CD4-positive, alpha-beta T cell treated with Interleukin-2 at 100 ng/mL for 4 hours (primary cell): Measurements from ENCODE around the gene FAM118B.
"Not testable (repeated sequence)": the region's sequence is repeated elsewhere in the genome, so short reads cannot be mapped to it uniquely, and the experiment has no call there.

Experiments used
- DNase-seq: peaks from one replicate; pipeline ENCODE4 v3.0.0-alpha.2; 2020; ENCODE audit warnings: low spot score

Gene FAM118B

DNA sequence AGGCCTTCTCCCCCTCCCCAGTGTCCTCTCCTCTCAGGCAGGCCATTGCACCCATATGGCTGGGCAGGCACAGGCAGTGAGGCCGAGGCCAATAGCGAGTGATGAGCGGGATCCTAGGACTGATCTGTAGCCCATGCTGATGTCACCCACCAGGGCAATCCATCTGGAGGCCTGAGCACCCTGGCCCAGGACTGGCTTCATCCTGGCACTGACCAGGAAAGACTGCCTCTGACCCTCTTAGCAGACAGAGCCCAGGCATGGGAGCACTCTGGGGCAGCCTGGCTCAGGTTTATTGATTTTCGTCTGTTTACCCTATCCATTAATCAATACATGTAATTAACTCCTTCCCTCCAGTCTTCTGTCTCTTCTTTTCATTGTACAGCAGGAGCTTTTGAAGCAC lies 66.2 kb downstream of the FAM118B start:
- no peak for DNase-seq

DNA sequence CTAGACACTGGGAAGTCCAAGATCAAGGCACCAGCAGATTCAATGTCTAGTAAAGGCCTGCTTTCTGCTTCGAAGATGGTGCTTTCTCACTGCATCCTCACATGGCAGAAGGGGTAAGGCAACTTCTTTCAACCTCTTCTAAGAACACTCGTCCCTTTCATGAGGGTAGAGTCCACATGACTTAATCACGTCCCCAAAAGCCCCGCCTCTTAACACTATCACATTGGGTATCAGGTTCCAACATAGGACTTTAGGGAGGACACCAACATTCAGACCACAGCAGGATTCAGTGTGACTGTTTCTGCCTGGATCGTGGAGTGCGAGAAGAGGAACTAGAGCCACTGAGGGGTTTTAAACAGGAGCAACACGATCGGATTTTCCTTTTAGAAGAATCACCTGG lies 67.6 kb downstream of the FAM118B start:
- no peak for DNase-seq

DNA sequence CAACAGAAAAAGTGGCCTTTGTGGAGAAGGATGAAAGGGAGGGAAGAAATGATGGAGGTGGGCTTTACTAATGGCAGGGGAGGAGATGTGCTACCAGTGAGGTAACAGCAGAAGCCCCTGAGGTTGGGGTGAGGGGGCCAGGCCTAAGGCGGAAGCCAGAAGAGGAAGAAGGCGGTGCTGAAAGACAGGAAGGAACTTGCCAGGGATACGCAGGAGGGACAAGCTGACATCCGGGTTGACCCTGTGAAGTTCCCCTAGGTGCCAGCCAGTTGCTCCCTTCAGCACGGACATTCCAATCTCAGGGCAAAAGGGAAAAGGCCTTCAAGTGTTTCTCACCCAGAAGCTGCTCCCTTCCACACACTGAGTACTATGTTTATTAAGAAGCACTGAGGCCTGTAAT lies 69.0 kb downstream of the FAM118B start:
- no peak for DNase-seq

DNA sequence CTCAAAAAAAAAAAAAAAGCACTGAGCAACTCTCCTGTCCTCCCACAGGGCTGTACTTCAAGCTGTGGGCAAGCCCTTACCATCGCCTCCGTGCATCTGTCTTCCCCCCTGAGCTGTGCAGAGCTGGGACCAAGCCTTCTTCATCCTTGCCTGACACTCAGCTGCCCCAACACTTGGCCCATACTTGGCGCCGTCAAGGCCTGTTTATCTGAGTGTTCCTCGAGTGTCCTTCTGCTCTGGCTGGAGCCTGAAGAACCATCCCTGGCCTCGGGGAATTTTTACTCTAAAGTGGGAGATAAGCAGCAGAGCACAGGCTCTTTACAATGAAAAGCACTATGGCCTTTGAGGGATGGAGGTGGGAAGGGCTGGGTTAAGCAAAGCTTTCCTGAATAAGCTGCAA lies 69.7 kb downstream of the FAM118B start:
- DNase-seq: no peak

DNA sequence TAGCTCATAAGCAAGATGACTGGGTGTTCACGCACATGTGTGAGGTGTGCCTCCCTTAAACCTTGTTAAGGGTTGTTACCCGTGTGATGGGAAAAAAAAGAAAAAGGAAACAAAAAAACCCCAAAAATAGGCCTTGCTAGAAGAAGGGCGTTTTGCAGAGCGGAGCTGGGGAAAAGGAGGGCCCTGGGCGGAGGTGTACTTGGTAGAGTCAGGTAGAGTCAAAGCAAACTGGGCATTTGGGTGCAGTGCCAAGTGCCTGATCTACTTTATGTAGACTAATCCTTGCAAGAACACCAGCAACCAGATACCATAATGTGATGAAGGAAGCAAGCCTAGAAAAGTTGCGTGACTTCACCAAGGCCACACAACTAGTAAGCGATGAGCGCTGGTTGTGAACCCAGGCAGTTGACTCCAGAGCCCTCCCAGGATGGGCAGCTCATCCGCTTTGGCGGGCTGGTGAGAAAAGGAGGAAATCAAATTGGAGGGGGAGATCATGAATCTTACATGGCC lies 70.1 kb downstream of the FAM118B start:
- DNase-seq: no peak

DNA sequence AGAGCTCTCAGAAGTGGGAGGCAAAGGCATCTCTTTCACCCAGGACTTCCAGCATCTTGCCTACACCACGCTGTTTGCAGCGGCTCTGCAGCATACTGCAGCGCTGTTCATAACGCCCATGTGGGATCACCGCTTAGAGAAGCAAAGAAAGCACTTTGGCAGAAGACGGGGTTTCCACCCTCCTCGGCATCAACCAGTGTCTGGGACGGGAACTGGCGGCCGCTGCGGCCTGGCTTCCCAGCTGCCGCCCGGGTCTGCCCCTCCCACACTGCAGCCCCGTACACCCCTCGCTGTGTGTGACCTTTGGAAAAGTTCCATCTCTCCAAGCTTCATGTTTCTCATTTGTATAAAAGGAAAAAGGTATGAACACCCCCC lies 70.8 kb downstream of the FAM118B start:
- DNase-seq: peak; percentile 38

DNA sequence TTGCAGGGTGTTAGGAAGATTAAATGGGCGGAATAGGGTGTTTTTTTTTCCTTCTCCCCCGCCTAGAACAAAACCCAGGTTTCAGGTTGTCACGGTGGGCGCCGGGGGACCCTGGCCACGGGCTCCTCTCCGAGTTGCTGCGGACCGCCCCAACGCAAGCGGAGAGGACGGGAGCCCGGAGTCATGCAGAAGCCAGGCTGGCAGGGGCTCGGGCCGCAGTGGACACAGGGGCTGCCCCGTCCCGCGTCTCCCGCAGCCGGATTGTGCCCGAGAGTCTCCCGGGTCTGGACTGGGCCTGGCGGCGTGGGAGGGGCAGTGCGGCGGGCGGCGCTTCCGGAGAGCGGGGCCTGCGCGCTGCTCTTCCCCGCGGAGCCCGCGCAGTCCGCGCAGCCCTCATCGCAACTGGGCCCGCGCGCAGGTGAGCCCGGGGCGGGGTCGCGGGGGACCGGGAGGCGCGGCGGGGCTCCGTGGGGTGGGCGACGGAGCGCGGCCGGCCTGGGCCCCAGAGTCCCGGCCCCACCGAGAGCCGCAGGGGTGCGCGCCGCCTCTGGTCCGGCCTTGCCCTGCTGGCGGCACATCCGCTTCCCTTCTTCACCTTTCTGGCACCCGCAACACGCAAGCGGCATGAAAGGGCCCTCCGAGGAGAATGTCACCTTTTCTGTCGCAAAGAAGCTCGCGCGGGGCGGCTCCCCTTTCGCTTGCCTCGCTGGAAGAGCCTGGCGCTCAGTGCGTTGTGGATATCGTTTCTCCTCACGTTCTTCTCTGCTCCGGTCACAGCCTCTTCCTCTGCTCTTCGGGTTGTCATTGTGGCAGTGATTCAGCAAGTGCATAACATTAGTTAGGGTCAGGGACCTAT lies 71.4 kb downstream of the FAM118B start, which contains the start of gene TIRAP:
Gene TIRAP (plus strand): TSS at position 358 of the 856 bp plus-strand sequence. CDS start 7,802 bp downstream, outside the sequence.
- peak; percentile 59 for DNase-seq

DNA sequence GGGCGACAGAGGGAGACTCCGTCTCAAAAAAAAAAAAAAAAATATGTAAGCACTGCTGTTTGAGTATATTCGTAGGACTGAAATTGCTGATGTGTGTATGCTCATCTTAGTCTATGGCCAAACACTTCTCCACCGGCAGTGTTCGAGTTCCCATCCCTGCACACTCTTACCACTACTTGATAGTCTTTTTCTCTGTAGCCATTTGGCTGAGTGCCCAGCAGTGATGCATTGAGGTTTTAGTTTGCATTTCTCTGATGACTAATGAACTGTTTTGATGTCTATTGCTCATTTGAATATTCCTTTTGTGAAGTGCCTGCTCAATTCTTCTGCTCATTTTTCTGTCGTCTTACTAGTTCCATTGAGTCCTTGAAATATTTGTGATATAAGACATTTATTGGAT lies 73.2 kb downstream of the FAM118B start:
- DNase-seq: peak; percentile 91

DNA sequence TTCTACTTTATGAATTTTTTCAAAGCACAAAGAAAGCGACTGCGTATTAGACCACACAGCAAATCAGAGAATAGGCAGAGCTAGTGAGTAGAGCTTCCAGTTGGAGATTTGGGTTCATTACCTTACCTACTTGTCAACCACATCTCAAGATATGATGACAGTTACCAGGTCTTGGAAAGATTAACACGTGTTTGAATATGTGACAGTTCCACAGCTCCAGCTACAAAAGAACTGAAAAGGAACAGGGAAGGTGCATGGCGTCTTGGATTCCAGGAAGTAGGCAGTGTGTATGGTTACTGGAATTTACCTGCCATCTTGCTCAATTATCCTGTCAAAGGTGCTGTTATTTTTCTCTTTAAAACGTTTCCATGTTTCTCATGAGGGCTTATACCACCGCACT lies 76.7 kb downstream of the FAM118B start:
- no peak for DNase-seq

DNA sequence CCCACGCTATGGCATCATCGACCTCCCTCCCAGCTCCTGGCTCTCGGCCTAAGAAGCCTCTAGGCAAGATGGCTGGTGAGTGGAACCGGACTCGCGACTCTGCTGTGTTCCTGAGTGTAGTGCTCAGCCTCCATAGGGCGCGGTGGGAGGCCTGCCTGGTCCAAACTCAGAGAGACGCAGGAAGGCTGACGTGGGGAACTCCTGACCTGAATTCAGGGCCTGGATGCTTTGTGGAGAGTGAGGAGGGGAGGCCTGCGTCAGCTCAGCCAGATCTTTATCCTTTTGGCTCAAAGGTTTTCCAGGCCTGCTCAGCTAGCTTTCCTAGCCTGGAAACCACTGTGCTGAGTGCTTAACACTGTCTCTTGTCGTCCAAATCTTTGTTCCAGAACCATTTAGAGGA lies 79.3 kb downstream of the FAM118B start:
- DNase-seq: no peak

DNA sequence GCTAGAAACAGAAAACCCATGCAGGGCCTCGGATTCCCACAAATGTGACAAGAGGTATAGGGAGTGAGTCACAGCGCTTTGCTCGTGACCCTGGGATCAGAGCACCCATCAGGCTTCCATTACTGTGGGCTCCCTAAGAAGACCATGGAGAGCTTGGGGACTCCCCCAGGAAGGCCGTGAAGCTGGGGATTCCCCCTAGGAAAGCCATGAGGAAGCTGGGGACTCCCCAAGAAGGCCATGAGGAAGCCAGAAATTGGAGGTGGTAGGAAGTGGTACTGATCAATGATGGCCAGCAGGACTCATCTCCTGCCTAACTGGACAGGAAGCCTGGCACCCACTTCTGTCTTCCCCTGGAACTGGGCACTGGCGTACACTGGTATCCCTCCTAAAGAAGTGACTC lies 82.1 kb downstream of the FAM118B start:
- DNase-seq: no peak

DNA sequence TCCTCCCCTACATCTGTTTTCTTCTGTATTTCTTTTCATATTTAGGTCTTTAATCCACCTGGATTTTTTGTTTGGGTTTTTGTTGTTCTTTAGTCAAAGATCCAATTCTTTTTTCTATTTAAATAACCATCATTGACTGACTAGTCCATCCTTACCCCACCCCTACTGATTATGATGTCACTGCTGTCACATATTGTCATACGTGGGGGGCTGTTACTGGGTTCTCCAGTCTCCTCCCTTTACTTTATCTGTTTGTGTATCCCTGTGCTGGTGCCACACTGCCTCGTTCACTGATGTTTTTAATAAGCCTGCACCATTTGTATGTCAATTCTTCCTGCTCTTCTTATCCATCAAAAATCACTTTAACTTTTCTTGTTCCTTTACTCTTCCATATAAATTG lies 85.4 kb downstream of the FAM118B start:
- no peak for DNase-seq

DNA sequence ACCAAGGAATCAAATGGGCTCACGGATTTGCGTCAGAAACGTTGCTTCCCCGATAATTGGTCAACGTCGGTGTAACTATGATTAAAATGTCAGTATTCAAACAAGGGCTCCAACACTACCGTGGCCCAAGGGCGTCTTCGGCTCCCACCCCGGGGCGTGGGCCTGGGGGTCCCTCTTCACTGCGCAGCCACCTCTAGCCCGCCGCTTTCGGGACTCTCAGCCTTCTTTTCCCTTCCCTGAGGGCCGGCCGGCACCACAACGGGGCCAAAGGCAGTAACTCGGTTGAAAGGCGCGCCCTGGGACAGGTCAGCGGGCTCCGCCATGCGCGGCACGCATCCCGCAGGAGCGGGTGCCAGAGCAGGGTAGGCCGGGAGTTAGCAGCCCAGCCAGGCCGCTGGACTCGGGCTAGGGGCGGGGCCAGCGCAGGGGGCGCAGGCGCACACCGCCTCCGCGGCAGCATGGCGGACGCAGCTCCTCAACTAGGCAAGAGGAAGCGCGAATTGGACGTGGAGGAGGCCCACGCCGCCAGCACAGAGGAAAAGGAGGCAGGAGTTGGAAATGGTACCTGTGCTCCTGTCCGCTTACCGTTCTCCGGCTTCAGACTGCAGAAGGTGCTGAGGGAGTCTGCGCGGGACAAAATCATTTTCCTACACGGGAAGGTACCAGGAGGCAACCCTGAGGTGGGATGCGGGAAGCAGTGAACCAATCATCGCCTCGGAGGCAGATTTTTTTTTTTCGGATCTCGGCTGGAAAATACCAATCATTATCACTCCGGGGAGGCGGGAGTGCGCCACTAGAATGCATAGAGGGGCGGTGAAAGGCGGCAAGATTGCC lies 92.3 kb downstream of the FAM118B start, which contains the start of gene DCPS:
Gene DCPS (plus strand): TSS at position 438 of the 834 bp plus-strand sequence. CDS start 21 bp downstream, at position 459.
- peak; percentile 85 for DNase-seq

DNA sequence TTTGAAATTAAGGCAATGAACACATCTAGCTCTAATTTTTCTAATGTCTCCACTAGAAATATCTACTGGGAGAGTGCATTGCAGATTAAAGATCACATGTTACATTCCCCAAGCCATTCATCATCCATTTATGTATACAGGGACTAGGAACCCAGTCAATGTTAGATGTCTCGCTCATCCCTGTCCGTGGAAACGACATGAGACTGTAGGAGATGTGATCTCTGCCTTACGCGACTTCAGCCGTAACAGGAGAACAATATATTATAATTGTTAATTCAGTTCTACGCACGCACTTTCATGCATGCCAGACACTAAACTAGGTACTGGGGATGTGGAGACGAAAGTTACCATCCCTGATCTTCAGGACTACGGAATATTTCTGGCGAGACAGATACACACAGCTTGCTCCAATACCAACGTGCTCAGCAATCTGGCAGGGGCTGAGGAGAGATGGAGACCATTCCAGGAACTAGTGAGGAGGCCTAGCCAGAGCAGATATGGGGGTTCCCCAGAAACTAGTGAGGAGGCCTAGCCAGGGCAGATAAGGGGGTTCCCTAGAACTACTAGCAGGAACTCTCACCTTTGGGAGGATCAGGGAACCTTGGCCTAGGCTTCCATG lies 93.0 kb downstream of the FAM118B start:
- DNase-seq: no peak

DNA sequence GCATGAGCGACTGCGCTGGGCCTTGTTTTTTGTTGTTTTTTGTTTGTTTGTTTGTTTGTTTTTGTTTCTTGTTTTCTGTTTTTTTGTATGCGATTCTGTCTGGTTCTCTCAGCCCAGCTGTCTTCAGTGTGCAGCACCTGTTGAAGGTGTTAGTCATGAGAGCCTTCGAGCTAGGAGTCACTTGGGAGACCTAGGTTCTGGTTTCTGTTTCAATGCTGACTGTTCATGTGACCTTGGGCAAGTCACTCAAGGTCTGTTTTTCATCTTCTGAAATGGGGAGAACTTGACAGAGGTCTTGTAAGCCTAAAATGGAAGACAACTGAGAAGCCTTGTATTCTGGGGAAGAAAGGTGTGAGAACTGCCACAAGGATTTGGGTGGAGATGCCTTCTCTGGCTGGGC lies 94.1 kb downstream of the FAM118B start:
- DNase-seq: peak; percentile 39

DNA sequence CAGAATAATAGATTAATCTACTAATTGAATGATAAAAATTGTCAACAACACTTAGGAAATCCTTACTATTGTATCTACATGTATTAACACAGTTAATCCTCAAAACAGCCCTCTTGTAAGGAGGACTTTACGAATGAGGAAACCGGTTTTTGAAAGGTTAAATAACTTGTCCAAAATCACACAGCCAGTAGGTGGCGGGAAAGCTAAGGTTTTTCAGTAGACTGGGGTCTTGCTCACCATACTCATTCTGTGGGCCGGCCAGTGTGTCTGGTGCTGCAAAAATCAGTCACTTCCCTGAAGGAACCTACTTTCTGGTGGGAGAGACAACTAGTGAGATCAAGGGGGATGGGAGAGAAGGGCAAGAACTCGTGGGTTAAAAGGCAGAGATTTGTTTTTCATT lies 96.1 kb downstream of the FAM118B start:
- no peak for DNase-seq

DNA sequence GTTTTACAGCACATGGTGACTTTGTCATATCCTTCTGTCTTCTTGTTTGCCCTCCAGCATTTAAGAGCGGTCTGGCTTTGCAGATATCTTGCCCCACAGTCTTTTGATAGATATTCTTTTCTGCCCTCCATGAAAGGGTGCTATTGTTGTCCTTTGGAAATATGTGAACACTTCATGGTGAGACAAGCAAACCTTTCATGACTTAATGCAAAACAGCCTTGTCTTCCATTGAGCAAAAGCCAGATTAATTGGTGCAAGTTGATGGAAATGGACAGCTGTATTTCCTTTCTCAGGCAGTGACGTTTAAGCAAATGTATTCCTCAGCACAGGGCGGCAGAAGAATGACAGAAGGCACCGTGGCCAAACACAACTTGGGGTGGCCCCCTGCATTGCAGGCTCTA lies 96.7 kb downstream of the FAM118B start:
- no peak for DNase-seq

DNA sequence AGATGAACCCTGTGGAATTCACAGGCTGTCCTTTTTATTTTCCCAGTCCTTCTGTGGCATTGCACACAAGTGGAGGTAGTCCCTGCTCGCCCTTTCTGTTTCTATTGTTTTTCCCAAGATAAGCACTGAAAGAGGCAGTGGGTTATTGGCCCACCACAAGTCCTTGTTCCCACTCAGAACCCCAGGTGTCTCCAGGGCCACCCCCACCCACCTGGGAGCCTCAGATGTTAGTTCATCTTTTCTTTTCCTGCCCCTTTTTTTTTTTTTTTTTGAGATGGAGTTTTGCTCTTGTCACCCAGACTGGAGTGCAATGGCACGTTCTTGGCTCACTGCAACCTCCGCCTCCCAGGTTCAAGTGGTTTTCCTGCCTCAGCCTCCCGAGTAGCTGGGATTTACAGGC lies 97.2 kb downstream of the FAM118B start:
- not testable (repeated sequence) for DNase-seq

DNA sequence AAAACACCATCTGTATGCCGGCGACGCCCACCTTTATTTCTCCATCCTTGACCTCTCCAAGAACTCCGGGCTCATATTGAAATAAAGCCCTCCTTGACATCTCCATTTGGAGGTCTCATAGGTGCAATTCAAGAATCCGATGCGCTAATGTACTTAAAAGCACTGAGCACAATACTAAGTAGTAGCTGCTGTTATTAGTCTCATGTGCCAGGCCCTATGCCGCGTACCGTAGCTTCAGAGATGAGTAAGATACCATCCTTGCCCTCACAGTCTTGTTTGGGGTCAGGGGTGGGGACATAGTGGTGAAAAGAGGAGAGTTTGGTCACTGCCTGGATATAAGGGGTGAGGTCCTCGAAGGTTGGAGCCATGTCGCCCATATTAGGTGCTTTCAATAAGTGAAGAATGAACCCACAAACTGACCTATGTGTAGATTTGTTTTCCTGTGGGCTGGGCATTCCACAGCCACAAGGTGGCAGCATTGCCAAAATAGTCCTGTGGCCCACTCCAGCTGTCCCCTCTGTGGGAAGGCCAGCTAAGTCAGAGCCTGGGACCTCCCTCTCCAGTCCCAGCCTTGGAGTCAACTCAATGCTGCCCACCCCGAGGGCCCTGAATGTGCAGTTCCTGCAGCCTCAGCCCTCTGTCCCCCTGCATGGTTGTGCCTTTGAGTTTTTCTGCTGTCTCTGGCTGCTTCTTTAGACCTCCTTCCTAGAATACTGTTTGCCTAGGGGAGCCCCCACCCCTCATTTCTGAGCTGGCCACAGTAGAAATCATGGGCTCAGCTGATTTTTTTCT lies 98.8 kb downstream of the FAM118B start:
- DNase-seq: peak; percentile 62

DNA sequence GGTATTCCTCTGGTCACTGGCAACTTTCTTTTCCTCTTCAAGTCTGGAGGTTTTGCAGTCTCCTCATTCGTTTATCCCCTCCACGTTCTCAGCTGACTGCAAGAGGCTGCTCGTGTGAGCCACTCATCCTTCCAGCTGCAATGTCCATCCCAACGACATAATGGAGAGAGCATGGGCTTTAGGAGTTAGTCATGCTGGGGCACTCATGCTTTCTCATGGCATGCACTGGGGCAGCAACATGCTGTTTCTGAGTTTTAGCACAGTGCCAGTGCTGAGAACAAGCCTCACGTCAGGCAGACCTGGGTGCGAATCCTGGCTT lies 99.4 kb downstream of the FAM118B start:
- DNase-seq: no peak

DNA sequence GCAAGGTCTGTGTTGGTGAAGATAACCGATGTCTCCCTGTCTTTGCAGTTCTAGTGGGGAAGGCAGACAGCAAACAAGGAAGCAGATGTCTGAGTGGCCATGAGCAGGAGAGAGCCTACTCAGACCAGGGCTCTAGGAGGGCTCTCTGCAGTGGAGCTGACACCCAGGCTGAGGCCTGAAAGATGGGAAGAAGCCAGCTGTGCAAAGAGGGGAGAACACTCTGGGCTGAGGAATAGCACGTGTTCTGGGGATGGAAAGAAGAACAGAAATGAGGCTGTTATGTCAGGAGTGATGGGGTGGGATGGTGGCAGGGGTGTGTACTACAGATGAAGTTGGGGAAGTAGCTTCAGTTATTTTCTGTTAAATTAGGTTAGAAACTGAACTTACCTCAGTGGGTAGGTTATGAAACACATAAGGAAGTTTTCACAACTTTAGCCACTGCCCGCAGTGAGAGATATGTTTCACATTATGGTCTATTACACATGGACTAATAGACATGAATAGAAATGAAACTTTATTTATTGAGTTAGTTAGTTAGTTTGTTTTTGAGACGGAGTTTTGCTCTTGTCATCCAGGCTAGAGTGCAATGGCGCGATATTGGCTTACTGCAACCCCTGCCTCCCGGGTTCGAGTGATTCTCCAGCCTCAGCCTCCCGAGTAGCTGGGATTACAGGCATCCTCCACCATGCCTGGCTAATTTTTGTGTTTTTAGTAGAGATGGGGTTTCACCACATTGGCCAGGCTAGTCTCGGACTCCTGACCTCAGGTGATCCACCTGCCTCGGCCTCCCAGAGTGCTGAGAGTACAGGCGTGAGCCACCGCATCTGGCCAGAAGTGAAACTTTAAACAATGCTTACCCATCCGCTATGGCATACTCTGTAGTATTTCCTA lies 100.1 kb downstream of the FAM118B start:
- no peak for DNase-seq
